Osteocyte (in vitro differentiated cells): ENCODE results near the gene ATP5F1B. TPM values are rescaled to one million over a fixed set of nuclear protein-coding genes. Genes with fewer than 3 reads are reported as not detected.
A peak's percentile ranks its signal among the peaks of the same experiment; 100 is the strongest.

Experiments
- DNase-seq: peaks from one replicate; pipeline ENCODE4 v3.0.0; 2021; ENCODE audit warnings: mixed read lengths; ENCODE audit not compliant: unreplicated experiment; ENCODE audit errors: extremely low spot score
- H3K27ac Mint-ChIP-seq: one replicate; pipeline ENCODE4 v1.8.0; 2021; ENCODE audit warnings: mild to moderate bottlenecking, mixed read lengths; ENCODE audit not compliant: unreplicated experiment
- H3K27me3 Mint-ChIP-seq: one replicate; pipeline ENCODE4 v1.8.0; 2021; ENCODE audit warnings: mixed read lengths; ENCODE audit not compliant: unreplicated experiment
- H3K36me3 Mint-ChIP-seq: one replicate; pipeline ENCODE4 v1.8.0; 2021; ENCODE audit warnings: mixed read lengths; ENCODE audit not compliant: unreplicated experiment
- H3K4me1 Mint-ChIP-seq: one replicate; pipeline ENCODE4 v1.8.0; 2021; ENCODE audit warnings: mixed read lengths; ENCODE audit not compliant: unreplicated experiment
- H3K4me3 Mint-ChIP-seq: one replicate; pipeline ENCODE4 v1.8.0; 2021; ENCODE audit warnings: mild to moderate bottlenecking, moderate library complexity, mixed read lengths; ENCODE audit not compliant: unreplicated experiment
- H3K9me3 Mint-ChIP-seq: one replicate; pipeline ENCODE4 v1.8.0; 2021; ENCODE audit warnings: mixed read lengths; ENCODE audit not compliant: unreplicated experiment
- CTCF ChIP-seq: fragments of 200-600 bp; sonication (generic); IDR thresholded peaks from 2 replicates; pipeline ENCODE4 v1.5.0; 2021; ENCODE audit warnings: antibody characterized with exemption, mild to moderate bottlenecking, moderate library complexity
- total RNA-seq: library from RNA; stranded (reverse); gene quantifications from 2 replicates; pipeline ENCODE4 v1.2.1, GENCODE V29; 2021

Gene ATP5F1B
- total RNA-seq, 1 donor from 2014 or later = 423 TPM

- Mint-ChIP-seq H3K4me3 (no peak overlapping the region), H3K27me3 (no peaks in the 10 kb centered on the region), H3K27ac (no peak overlapping the region), H3K4me1 (peaks cover 1% of the 10 kb centered on the region), H3K36me3 (peaks cover 66% of the 10 kb centered on the region), H3K9me3 (no peaks in the 10 kb centered on the region)
- no peak for TF ChIP-seq CTCF
- no peak for DNase-seq
These were observed 46.0 kb downstream of the ATP5F1B start for GRCh38 chr12:56599797-56600196.

- Mint-ChIP-seq H3K27ac (no peak overlapping the region), H3K9me3 (no peaks in the 10 kb centered on the region), H3K36me3 (peaks cover 59% of the 10 kb centered on the region), H3K27me3 (no peaks in the 10 kb centered on the region), H3K4me3 (no peak overlapping the region), H3K4me1 (peaks cover 8% of the 10 kb centered on the region)
- no peak for TF ChIP-seq CTCF
- DNase-seq = no peak
These were observed 46.7 kb downstream of the ATP5F1B start for GRCh38 chr12:56599041-56599440.

- peaks cover 15% of the 10 kb centered on the region for H3K4me1 Mint-ChIP-seq
- H3K27me3 Mint-ChIP-seq = no peaks in the 10 kb centered on the region
- H3K27ac Mint-ChIP-seq = peak overlapping the region; percentile 14
- H3K4me3 Mint-ChIP-seq = no peak overlapping the region
- no peaks in the 10 kb centered on the region for H3K9me3 Mint-ChIP-seq
- TF ChIP-seq CTCF = no peak
- DNase-seq = no peak
- H3K36me3 Mint-ChIP-seq = peaks cover 41% of the 10 kb centered on the region
These were observed 49.0 kb downstream of the ATP5F1B start for GRCh38 chr12:56596815-56597214.

- Mint-ChIP-seq H3K27me3 (no peaks in the 10 kb centered on the region), H3K9me3 (no peaks in the 10 kb centered on the region), H3K4me1 (peaks cover 17% of the 10 kb centered on the region), H3K4me3 (no peak overlapping the region), H3K27ac (peak overlapping the region; percentile 78), H3K36me3 (peaks cover 32% of the 10 kb centered on the region)
- DNase-seq = peak; percentile 87
- TF ChIP-seq CTCF = peak; percentile 84
These were observed 51.7 kb downstream of the ATP5F1B start for GRCh38 chr12:56593909-56594621.

GRCh38 chr12:56591961-56592360 is 53.8 kb downstream of the ATP5F1B start:
- Mint-ChIP-seq H3K27ac (peak overlapping the region; percentile 82), H3K27me3 (no peaks in the 10 kb centered on the region), H3K4me3 (no peak overlapping the region), H3K9me3 (no peaks in the 10 kb centered on the region), H3K4me1 (peaks cover 17% of the 10 kb centered on the region), H3K36me3 (peaks cover 39% of the 10 kb centered on the region)
- no peak for DNase-seq
- TF ChIP-seq CTCF = no peak
